Measurements from ENCODE around the gene POLE3. TPM values are rescaled to one million over a fixed set of nuclear protein-coding genes. Genes with fewer than 3 reads are reported as not detected.

POLE3 gene
- polyA plus RNA-seq, 1 experiment = 29.3 TPM

- no peak for DNase-seq (ENCODE audit: low read depth)
- CTCF ChIA-PET = interaction anchor here (0.8 kb wide), 1 partner anchor 15 kb away, joined by 4 read pairs; no protein-coding TSS in a partner anchor
- POLR2A ChIA-PET = no interaction called here
- TF ChIP-seq CTCF (IDR thresholded peaks at IDR 0.05; ENCODE audit: insufficient read depth, low read depth, low read length) = no peak
- no peaks in the 10 kb centered on the region for H3K36me3 ChIP-seq (ENCODE audit: control insufficient read depth, insufficient read depth, low read length)
- H3K4me3 ChIP-seq (ENCODE audit: low read depth, low read length) = no peak overlapping the region
- H3K27me3 ChIP-seq (ENCODE audit: control insufficient read depth, insufficient read depth, low read length) = peaks cover 11% of the 10 kb centered on the region; the same call in 1 of the 2 replicates
Measured at GRCh38 chr9:113431191-113431590, 20.7 kb upstream of the POLE3 start.

- TF ChIP-seq CTCF (IDR thresholded peaks at IDR 0.05; ENCODE audit: insufficient read depth, low read depth, low read length) = no peak
- POLR2A ChIA-PET = no interaction called here
- no peak for DNase-seq (ENCODE audit: low read depth)
- Histone ChIP-seq H3K27me3 (ENCODE audit: control insufficient read depth, insufficient read depth, low read length) (peaks cover 17% of the 10 kb centered on the region), H3K4me3 (ENCODE audit: low read depth, low read length) (no peak overlapping the region), H3K36me3 (ENCODE audit: control insufficient read depth, insufficient read depth, low read length) (no peaks in the 10 kb centered on the region)
- CTCF ChIA-PET = no interaction called here
Measured at GRCh38 chr9:113428062-113428615, 17.7 kb upstream of the POLE3 start.

- H3K4me3 ChIP-seq (ENCODE audit: low read depth, low read length) = no peak overlapping the region
- H3K36me3 ChIP-seq (ENCODE audit: control insufficient read depth, insufficient read depth, low read length) = no peaks in the 10 kb centered on the region
- POLR2A ChIA-PET = interaction anchor here (0.6 kb wide), 1 partner anchor 121 kb away, joined by 3 read pairs; no protein-coding TSS in a partner anchor
- peaks cover 16% of the 10 kb centered on the region for H3K27me3 ChIP-seq (ENCODE audit: control insufficient read depth, insufficient read depth, low read length)
- TF ChIP-seq CTCF (IDR thresholded peaks at IDR 0.05; ENCODE audit: insufficient read depth, low read depth, low read length) = no peak
- CTCF ChIA-PET = no interaction called here
- DNase-seq (ENCODE audit: low read depth) = no peak
Measured at GRCh38 chr9:113427629-113428028, 17.2 kb upstream of the POLE3 start.

GRCh38 chr9:113426701-113427100 lies 16.2 kb upstream of the POLE3 start:
- no peaks in the 10 kb centered on the region for H3K36me3 ChIP-seq (ENCODE audit: control insufficient read depth, insufficient read depth, low read length)
- peaks cover 16% of the 10 kb centered on the region for H3K27me3 ChIP-seq (ENCODE audit: control insufficient read depth, insufficient read depth, low read length)
- ChIA-PET POLR2A (no interaction called here), CTCF (interaction anchor here (1.0 to 1.4 kb wide), 4 partner anchors 13 to 229 kb away, joined by 3 to 4 read pairs (median 4); no protein-coding TSS in a partner anchor)
- DNase-seq (ENCODE audit: low read depth) = no peak
- no peak overlapping the region for H3K4me3 ChIP-seq (ENCODE audit: low read depth, low read length)
- TF ChIP-seq CTCF (IDR thresholded peaks at IDR 0.05; ENCODE audit: insufficient read depth, low read depth, low read length) = no peak

GRCh38 chr9:113425072-113425471 lies 14.6 kb upstream of the POLE3 start:
- Histone ChIP-seq H3K27me3 (ENCODE audit: control insufficient read depth, insufficient read depth, low read length) (peaks cover 17% of the 10 kb centered on the region), H3K4me3 (ENCODE audit: low read depth, low read length) (no peak overlapping the region), H3K36me3 (ENCODE audit: control insufficient read depth, insufficient read depth, low read length) (no peaks in the 10 kb centered on the region)
- no peak for DNase-seq (ENCODE audit: low read depth)
- TF ChIP-seq CTCF (IDR thresholded peaks at IDR 0.05; ENCODE audit: insufficient read depth, low read depth, low read length) = no peak
- ChIA-PET POLR2A (no interaction called here), CTCF (interaction anchor here (1.4 kb wide), 1 partner anchor 22 kb away, joined by 3 read pairs; no protein-coding TSS in a partner anchor)
